Activated CD4-positive, alpha-beta T cell treated with anti-CD3 and anti-CD28 coated beads, Interleukin-2, amount 10 ng/mL, durations not matched to agents 7 days and 5 days (primary cell): Measurements from ENCODE around the gene GPHB5. TPM values are rescaled to one million over a fixed set of nuclear protein-coding genes. Genes with fewer than 3 reads are reported as not detected.
"Not testable (repeated sequence)": the region's sequence is repeated elsewhere in the genome, so short reads cannot be mapped to it uniquely, and the experiment has no call there.

Experiments
- CTCF ChIA-PET: fragments of 350-600 bp; sonication (Branson Sonifier 250); formaldehyde crosslinking; loops from one replicate; lab custom pipeline; 2021; ENCODE audit warnings: antibody characterized with exemption; lab: Charles Lee
- POLR2A ChIA-PET: fragments of 350-600 bp; sonication (Branson Sonifier 250); formaldehyde crosslinking; loops from one replicate; lab custom pipeline; 2021; ENCODE audit warnings: antibody characterized with exemption; lab: Charles Lee
- DNase-seq: peaks from one replicate; pipeline ENCODE4 v3.0.0-alpha.2; 2020
- H3K27ac Mint-ChIP-seq: one replicate; pipeline ENCODE4 v1.8.0; 2021; ENCODE audit warnings: mild to moderate bottlenecking, moderate library complexity, mixed read lengths
- H3K27me3 Mint-ChIP-seq: one replicate; pipeline ENCODE4 v1.8.0; 2021; ENCODE audit warnings: mixed read lengths
- H3K36me3 Mint-ChIP-seq: one replicate; pipeline ENCODE4 v1.8.0; 2021; ENCODE audit warnings: low read depth, mixed read lengths
- H3K4me1 Mint-ChIP-seq: one replicate; pipeline ENCODE4 v1.8.0; 2021; ENCODE audit warnings: mixed read lengths
- H3K4me3 Mint-ChIP-seq: one replicate; pipeline ENCODE4 v1.8.0; 2021; ENCODE audit warnings: mild to moderate bottlenecking, moderate library complexity, mixed read lengths
- H3K9me3 Mint-ChIP-seq: one replicate; pipeline ENCODE4 v1.8.0; 2021; ENCODE audit warnings: mixed read lengths
- total RNA-seq, 2 experiments: library from RNA; stranded (reverse); gene quantifications; one replicate each; pipeline ENCODE4 v1.2.3, GENCODE V29; 2021

Gene GPHB5
- total RNA-seq, 2 experiments from 2014 or later, result not detected

DNA sequence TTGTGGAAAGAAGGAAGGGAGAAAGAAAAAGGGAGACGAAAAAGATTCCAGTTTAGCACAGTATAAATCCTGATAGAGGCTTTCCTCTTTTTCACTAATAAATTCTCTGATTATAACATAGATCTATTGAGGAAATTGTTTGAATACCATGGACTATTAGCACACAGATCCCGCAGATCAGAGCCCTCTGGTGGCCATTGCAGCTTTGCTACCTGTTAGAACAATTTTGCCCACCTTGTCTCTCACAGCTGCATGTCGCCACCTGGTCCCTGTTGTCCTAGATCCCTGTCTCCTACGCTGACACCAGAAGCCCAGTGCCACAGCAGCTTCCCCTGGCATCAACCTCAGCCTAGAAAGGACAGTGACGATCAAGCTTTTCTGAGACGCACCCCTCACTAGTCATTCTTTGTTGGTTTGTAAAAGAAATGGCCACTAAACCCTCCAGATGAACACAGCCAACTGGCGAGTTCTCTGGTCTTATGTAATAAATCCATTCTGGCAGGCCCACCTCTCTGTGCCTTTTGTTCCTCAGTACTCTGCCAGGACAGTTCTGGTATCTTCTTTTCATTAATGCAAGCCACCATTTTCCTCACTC, 9.9 kb downstream of the GPHB5 start:
- Mint-ChIP-seq H3K27me3 (peaks cover 8% of the 10 kb centered on the region), H3K4me3 (no peak overlapping the region), H3K9me3 (no peaks in the 10 kb centered on the region), H3K36me3 (no peaks in the 10 kb centered on the region), H3K4me1 (no peaks in the 10 kb centered on the region), H3K27ac (no peak overlapping the region)
- POLR2A ChIA-PET, result no interaction called here
- DNase-seq, result no peak
- CTCF ChIA-PET, result no interaction called here

DNA sequence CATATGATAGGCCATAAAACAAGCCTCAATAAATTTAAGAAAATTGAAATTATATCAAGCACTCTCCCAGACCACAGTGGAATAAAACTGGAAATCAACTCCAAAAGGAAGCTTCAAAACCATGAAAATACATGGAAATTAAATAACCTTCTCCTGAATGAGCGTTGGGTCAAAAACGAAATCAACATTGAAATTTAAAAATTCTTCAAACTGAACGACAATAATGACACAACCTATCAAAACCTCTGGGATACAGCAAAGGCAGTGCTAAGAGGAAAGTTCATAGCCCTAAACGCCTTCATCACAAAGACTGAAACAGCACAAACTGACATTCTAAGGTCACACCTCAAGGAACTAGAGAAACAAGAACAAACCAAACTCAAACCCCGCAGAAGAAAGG, 14.3 kb downstream of the GPHB5 start:
- H3K27me3 Mint-ChIP-seq, H3K4me3 Mint-ChIP-seq, DNase-seq, H3K4me1 Mint-ChIP-seq, H3K27ac Mint-ChIP-seq, POLR2A ChIA-PET, H3K9me3 Mint-ChIP-seq, H3K36me3 Mint-ChIP-seq, CTCF ChIA-PET: not testable (repeated sequence)

DNA sequence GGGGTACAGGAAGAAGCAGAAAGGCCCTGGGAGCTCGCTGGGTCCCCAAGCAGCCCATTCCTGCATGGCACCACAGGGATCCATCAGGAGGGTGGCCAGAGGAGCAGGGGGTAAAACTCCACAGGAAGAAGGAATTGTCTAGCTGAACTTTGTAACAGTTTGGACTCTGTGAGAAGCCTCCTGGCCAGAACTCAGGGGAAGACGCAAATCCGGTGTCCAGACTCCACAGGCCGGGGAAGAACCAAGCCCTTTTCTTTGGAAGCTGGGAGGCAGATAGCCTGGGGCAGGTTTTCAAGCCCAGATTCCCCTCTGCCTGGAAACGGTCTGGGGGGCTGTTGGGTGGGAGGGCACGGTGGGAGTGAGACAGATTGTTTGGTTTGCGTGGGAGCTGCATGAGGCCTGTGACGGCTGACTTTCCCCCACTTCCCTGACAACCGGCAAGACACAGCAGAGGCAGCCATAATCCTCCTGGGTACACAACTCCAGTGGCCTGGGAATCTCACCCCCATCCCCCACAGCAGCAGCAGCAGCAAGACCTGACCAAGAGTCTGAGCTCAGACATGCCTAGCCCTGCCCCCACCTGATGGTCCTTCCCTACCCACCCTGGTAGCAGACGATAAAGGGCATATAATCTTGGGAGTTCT, 16.7 kb downstream of the GPHB5 start:
- ChIA-PET CTCF (no interaction called here), POLR2A (no interaction called here)
- Mint-ChIP-seq H3K9me3 (no peaks in the 10 kb centered on the region), H3K4me3 (no peak overlapping the region), H3K27me3 (peaks cover 2% of the 10 kb centered on the region), H3K4me1 (peaks cover 12% of the 10 kb centered on the region), H3K36me3 (no peaks in the 10 kb centered on the region), H3K27ac (no peak overlapping the region)
- no peak for DNase-seq

DNA sequence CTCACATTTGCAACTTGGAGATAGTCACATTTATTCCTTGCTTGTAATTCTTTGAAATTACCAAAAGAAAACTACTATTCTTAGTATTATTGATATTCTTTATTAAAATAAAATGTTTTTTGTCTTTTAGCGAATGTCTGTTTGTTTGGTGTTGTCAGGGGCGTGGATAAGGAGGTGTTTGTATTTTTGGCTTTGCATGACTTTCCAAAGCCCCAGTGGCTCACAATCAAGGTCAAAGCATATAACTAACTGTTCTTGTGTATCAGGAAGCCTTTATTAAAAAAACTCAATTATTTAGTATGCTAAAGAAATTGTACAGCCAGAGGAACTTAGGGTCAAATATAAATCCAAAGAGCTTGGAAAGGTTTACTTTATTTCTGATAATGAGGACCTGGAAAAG, 17.9 kb downstream of the GPHB5 start:
- POLR2A ChIA-PET, result no interaction called here
- H3K4me3 Mint-ChIP-seq, result no peak overlapping the region
- peaks cover 2% of the 10 kb centered on the region for H3K27me3 Mint-ChIP-seq
- H3K27ac Mint-ChIP-seq, result no peak overlapping the region
- CTCF ChIA-PET, result no interaction called here
- no peaks in the 10 kb centered on the region for H3K9me3 Mint-ChIP-seq
- no peak for DNase-seq
- peaks cover 12% of the 10 kb centered on the region for H3K4me1 Mint-ChIP-seq
- H3K36me3 Mint-ChIP-seq, result no peaks in the 10 kb centered on the region

DNA sequence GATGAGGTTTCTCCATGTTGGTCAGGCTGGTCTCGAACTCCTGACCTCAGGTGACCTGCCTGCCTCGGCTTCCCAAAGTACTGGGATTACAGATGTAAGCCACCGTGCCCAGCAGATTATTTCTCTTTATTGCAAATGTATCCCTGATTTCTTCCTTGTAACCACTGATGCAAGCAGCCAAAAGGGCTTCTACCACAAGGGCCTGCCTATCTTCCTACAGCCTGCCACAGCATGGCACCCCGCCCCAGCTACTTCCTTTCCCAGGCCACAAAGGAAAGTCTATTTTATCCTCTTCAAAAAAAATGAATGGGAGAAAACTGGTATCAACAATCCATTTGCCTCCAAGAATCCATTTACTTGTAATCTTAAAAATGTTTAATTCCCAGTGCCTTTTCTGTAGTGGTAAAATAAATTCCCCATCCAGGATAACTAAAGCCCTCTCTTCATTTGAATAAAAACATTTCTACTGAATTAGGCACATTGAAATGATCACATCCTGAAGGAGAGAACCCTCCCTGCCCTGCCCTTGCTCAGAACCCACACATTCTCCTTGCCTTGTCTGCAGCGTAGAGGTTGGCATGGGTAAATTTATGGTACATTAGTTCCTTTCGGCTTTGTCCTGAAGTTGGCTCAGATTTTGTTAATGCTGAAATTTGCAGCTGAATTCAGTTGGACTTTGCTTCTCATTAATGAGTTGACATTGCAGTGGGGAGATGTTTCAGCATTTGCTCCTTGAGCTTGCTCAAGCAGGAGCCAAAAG, 19.2 kb downstream of the GPHB5 start:
- no peak for DNase-seq
- CTCF ChIA-PET, result no interaction called here

DNA sequence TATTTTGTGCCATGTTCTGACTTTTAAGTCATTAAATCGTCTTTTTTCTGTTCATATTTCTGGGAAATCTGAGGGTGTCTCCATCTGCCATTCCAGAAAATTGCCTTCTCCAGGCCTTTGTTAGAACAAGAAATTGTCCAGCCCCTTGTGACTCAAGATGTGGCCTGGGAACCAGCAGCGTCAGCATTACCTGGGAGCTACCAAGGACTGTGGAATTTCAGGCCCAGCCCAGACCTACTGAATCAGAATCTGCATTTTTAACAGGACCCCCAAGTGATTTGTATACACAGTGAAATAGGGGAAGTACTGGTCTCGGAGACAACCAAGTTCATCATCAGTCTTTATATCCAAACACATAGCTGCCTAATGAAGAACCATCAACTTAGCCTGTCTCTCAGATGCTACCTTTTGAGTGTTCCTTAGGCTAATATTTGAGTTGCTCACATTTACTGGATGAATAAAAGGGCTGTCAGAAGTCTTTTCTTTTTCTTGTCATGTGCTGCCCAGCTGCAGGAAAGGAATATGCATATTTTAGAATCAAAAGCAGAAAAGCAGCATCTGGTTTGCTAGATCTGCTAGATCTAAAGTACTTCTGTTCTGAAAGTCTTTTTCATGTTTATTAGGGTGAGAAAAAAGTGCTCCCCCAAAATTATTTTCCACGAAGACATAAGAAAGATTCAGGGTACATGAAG, 21.2 kb downstream of the GPHB5 start:
- no peak overlapping the region for H3K4me3 Mint-ChIP-seq
- ChIA-PET CTCF (no interaction called here), POLR2A (no interaction called here)
- H3K27me3 Mint-ChIP-seq, result peaks cover under 1% of the 10 kb centered on the region
- peaks cover 20% of the 10 kb centered on the region for H3K4me1 Mint-ChIP-seq
- H3K27ac Mint-ChIP-seq, result no peak overlapping the region
- no peaks in the 10 kb centered on the region for H3K36me3 Mint-ChIP-seq
- DNase-seq, result no peak
- no peaks in the 10 kb centered on the region for H3K9me3 Mint-ChIP-seq

More for the DNA sequence above, 19.2 kb downstream of the GPHB5 start:
- Mint-ChIP-seq H3K4me3 (no peak overlapping the region), H3K9me3 (no peaks in the 10 kb centered on the region), H3K36me3 (no peaks in the 10 kb centered on the region), H3K27ac (peak overlapping the region; percentile 28), H3K27me3 (peaks cover 2% of the 10 kb centered on the region), H3K4me1 (peaks cover 20% of the 10 kb centered on the region)
- POLR2A ChIA-PET, result no interaction called here

DNA sequence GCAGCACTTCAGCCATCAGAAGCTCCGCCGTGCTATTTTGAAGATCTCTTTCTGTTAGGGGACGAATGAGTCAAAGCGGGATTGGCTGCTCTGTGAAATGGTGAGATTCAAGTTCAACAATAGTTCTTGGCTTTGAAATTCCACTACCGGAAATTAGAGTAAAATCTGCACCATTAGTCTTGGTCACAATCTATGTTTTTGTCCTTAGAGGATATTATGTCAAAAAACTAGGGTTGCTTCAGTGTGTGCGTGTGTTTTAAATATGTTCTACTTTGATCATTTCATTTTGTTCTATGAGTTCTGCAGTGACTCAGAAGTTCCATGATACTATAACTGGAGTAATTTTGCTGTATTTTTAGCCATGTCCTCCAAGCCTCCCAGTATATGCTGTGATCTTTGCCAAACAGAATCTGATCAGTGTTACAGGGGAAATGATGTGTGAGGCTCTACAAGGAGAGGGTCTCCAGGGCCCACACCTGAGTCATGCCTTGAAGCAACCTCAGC, 22.6 kb downstream of the GPHB5 start:
- Mint-ChIP-seq H3K9me3 (no peaks in the 10 kb centered on the region), H3K27ac (no peak overlapping the region), H3K27me3 (peaks cover 2% of the 10 kb centered on the region), H3K4me1 (peaks cover 20% of the 10 kb centered on the region), H3K4me3 (no peak overlapping the region), H3K36me3 (no peaks in the 10 kb centered on the region)
- ChIA-PET CTCF (interaction anchor here (0.7 to 1.1 kb wide), 2 partner anchors 13 to 27 kb away, joined by 3 to 4 read pairs; no protein-coding TSS in a partner anchor), POLR2A (no interaction called here)
- no peak for DNase-seq

DNA sequence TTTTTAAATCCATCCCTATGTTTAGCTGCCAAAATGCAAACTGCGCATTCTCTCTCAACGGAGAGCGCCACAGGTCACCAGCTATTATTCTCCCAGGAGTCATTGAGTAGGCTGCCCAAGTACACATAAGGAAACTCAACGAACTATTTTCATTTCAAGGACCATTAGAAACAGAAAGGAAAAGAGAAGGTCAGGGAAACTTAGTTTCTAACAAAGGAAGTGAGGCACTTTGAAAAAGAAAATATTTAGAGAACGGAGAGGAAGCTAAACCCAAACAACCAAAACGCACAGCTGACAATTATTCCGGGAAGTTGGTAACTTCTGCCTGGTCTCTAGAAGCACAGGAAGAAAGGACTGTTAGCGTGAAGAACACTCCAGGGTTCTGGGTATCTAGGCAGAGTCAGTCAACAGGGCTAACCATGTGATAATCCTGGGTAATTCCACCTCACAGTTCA, 23.5 kb downstream of the GPHB5 start:
- POLR2A ChIA-PET, result no interaction called here
- no peak for DNase-seq
- CTCF ChIA-PET, result interaction anchor here (1.1 kb wide), 1 partner anchor 12 kb away, joined by 4 read pairs; no protein-coding TSS in a partner anchor
- H3K27ac Mint-ChIP-seq, result peak overlapping the region; percentile 16
- no peak overlapping the region for H3K4me3 Mint-ChIP-seq
- peaks cover 20% of the 10 kb centered on the region for H3K4me1 Mint-ChIP-seq
- H3K36me3 Mint-ChIP-seq, result no peaks in the 10 kb centered on the region
- peaks cover 7% of the 10 kb centered on the region for H3K27me3 Mint-ChIP-seq
- H3K9me3 Mint-ChIP-seq, result no peaks in the 10 kb centered on the region

DNA sequence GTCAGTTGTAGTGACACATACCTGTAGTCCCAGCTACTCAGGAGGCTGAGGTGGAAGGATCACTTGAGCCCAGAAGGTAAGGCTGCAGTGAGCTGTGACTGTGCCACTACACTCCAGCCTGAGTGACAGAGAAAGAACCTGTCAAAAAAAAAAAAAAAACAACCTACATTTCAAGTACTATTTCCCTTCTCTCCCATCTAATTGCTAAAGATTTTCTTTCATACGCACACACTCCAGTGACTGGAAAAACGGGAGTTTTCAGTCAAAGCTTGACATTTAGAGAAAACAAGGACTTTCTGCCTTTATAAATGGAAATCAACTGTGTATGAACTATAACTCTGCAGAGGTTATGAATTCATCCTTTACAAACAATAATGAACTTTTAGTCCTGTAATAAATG, 25.9 kb downstream of the GPHB5 start:
- no peak overlapping the region for H3K27ac Mint-ChIP-seq
- ChIA-PET POLR2A (no interaction called here), CTCF (interaction anchor here (0.6 kb wide), 1 partner anchor 12 kb away, joined by 3 read pairs; no protein-coding TSS in a partner anchor)
- H3K4me1 Mint-ChIP-seq, result peaks cover 8% of the 10 kb centered on the region
- H3K9me3 Mint-ChIP-seq, result no peaks in the 10 kb centered on the region
- no peak overlapping the region for H3K4me3 Mint-ChIP-seq
- no peaks in the 10 kb centered on the region for H3K36me3 Mint-ChIP-seq
- H3K27me3 Mint-ChIP-seq, result peaks cover 10% of the 10 kb centered on the region
- DNase-seq, result no peak

DNA sequence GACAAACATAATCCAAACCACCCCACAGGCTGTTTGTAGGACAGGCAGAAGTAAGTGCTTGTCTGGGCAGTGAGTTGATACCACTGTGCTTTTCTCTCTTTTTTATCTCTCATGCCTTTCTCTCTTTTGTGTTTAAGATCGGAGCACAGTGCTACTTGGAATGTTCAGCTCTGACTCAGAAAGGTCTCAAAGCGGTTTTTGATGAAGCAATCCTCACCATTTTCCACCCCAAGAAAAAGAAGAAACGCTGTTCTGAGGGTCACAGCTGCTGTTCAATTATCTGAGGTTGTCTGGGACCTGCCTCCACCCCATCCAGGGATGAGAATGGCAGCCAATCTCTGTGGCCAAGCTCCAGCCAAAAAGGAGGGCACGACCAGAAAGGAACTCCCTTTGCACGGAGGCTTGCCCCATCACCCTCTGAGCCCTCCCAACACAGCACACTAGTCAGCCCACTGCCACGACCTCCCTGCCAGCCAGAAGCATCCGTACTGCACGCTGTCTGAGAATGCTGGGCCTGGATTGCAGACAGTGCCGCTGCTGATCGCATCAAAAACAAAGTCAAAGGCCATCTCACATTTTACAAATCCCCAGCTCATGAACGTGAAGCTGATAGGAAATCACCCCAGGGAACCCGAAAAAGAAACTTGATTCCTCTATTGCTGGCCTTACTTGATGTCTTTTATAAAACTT, 27.8 kb downstream of the GPHB5 start:
- Mint-ChIP-seq H3K9me3 (no peaks in the 10 kb centered on the region), H3K27me3 (peaks cover 10% of the 10 kb centered on the region), H3K27ac (no peak overlapping the region), H3K36me3 (no peaks in the 10 kb centered on the region), H3K4me1 (peaks cover 8% of the 10 kb centered on the region), H3K4me3 (no peak overlapping the region)
- ChIA-PET CTCF (no interaction called here), POLR2A (no interaction called here)
- DNase-seq, result no peak

DNA sequence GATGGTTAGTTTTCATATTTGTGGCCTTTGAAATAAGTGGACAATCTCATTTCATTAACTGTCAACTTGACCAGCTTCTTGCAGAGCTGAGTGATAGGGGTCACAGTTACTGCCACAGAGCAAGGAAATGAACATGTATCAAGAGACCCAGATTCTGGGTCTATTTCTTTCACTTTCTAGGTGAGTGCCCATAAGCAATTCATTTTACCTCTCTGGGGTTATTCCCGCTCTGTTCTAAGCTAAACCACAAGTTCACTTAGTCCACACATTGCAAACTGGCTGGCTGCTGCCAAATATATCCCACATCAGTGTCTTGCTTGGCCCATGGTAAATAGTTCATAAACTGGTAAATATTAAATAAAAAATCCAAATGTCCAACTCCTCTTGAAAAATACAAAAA, 29.9 kb downstream of the GPHB5 start:
- DNase-seq, result no peak
- CTCF ChIA-PET, result no interaction called here
- Mint-ChIP-seq H3K27me3 (peaks cover 10% of the 10 kb centered on the region), H3K9me3 (no peaks in the 10 kb centered on the region), H3K27ac (no peak overlapping the region), H3K4me3 (no peak overlapping the region), H3K4me1 (no peaks in the 10 kb centered on the region), H3K36me3 (no peaks in the 10 kb centered on the region)
- POLR2A ChIA-PET, result no interaction called here
